Measurements from ENCODE around the gene SLC37A3.

Gene SLC37A3

GRCh38 chr7:140333223-140333622 lies 65.1 kb downstream of the SLC37A3 start:
- no peak for DNase-seq (ENCODE audit: low read depth)
- no peak for TF ChIP-seq CTCF (conservative IDR thresholded peaks at IDR 0.05; ENCODE audit: low read length)
- H3K4me3 ChIP-seq (ENCODE audit: low read length) = no peak overlapping the region

GRCh38 chr7:140330595-140330994 lies 67.7 kb downstream of the SLC37A3 start:
- DNase-seq (ENCODE audit: low read depth) = no peak
- TF ChIP-seq CTCF (conservative IDR thresholded peaks at IDR 0.05; ENCODE audit: low read length) = no peak
- H3K4me3 ChIP-seq (ENCODE audit: low read length) = no peak overlapping the region

GRCh38 chr7:140330128-140330527 lies 68.2 kb downstream of the SLC37A3 start:
- no peak for TF ChIP-seq CTCF (conservative IDR thresholded peaks at IDR 0.05; ENCODE audit: low read length)
- no peak overlapping the region for H3K4me3 ChIP-seq (ENCODE audit: low read length)
- no peak for DNase-seq (ENCODE audit: low read depth)

GRCh38 chr7:140327261-140327661 lies 71.1 kb downstream of the SLC37A3 start:
- TF ChIP-seq CTCF (conservative IDR thresholded peaks at IDR 0.05; ENCODE audit: low read length) = no peak
- DNase-seq (ENCODE audit: low read depth) = no peak
- H3K4me3 ChIP-seq (ENCODE audit: low read length) = no peak overlapping the region

- TF ChIP-seq CTCF (conservative IDR thresholded peaks at IDR 0.05; ENCODE audit: low read length) = peak; percentile 91
- peak; percentile 63 for DNase-seq (ENCODE audit: low read depth)
- H3K4me3 ChIP-seq (ENCODE audit: low read length) = no peak overlapping the region; the same call in 1 of the 2 replicates
Observed at GRCh38 chr7:140326116-140326928, 72.0 kb downstream of the SLC37A3 start.

- no peak for DNase-seq (ENCODE audit: low read depth)
- no peak for TF ChIP-seq CTCF (conservative IDR thresholded peaks at IDR 0.05; ENCODE audit: low read length)
- no peak overlapping the region for H3K4me3 ChIP-seq (ENCODE audit: low read length)
Observed at GRCh38 chr7:140325600-140325999, 72.7 kb downstream of the SLC37A3 start.

- no peak for DNase-seq (ENCODE audit: low read depth)
- no peak overlapping the region for H3K4me3 ChIP-seq (ENCODE audit: low read length)
- no peak for TF ChIP-seq CTCF (conservative IDR thresholded peaks at IDR 0.05; ENCODE audit: low read length)
Observed at GRCh38 chr7:140324714-140325113, 73.6 kb downstream of the SLC37A3 start.
